Measurements from ENCODE around the gene SPN.
"Not testable (repeated sequence)": the region's sequence is repeated elsewhere in the genome, so short reads cannot be mapped to it uniquely, and the experiment has no call there.

SPN gene

GRCh38 chr16:29646947-29647346 is 16.1 kb upstream of the SPN start:
- no peak for DNase-seq (ENCODE audit: low read depth)

- no peak for DNase-seq (ENCODE audit: low read depth)
Measured at GRCh38 chr16:29649588-29650494, 13.2 kb upstream of the SPN start.

GRCh38 chr16:29650771-29651170 is 12.3 kb upstream of the SPN start:
- no peak for DNase-seq (ENCODE audit: low read depth)

- DNase-seq (ENCODE audit: low read depth) = no peak
Measured at GRCh38 chr16:29651774-29652349, 11.2 kb upstream of the SPN start.

- no peak for DNase-seq (ENCODE audit: low read depth)
Measured at GRCh38 chr16:29653471-29653870, 9.6 kb upstream of the SPN start.

- DNase-seq (ENCODE audit: low read depth) = not testable (repeated sequence)
Measured at GRCh38 chr16:29653890-29654289, 9.2 kb upstream of the SPN start.

- DNase-seq (ENCODE audit: low read depth) = no peak
Measured at GRCh38 chr16:29656688-29657523, 6.1 kb upstream of the SPN start.

GRCh38 chr16:29658705-29659104 is 4.3 kb upstream of the SPN start:
- no peak for DNase-seq (ENCODE audit: low read depth)

- no peak for DNase-seq (ENCODE audit: low read depth)
Measured at GRCh38 chr16:29662000-29662728, 883 bp upstream of the SPN start.

GRCh38 chr16:29662729-29663015 is 375 bp upstream of the SPN start:
- no peak for DNase-seq (ENCODE audit: low read depth)

- no peak for DNase-seq (ENCODE audit: low read depth)
Measured at GRCh38 chr16:29663807-29664090, 702 bp downstream of the SPN start.

- DNase-seq (ENCODE audit: low read depth) = no peak
Measured at GRCh38 chr16:29664091-29664921, 1.3 kb downstream of the SPN start.

- no peak for DNase-seq (ENCODE audit: low read depth)
Measured at GRCh38 chr16:29665294-29666077, 2.4 kb downstream of the SPN start.

GRCh38 chr16:29667322-29667610 is 4.2 kb downstream of the SPN start:
- not testable (repeated sequence) for DNase-seq (ENCODE audit: low read depth)

- DNase-seq (ENCODE audit: low read depth) = no peak
Measured at GRCh38 chr16:29667755-29668154, 4.7 kb downstream of the SPN start.

- no peak for DNase-seq (ENCODE audit: low read depth)
Measured at GRCh38 chr16:29668267-29668666, 5.2 kb downstream of the SPN start.

GRCh38 chr16:29673501-29673900 is 10.5 kb downstream of the SPN start:
- DNase-seq (ENCODE audit: low read depth) = no peak

- peak; percentile 54 for DNase-seq (ENCODE audit: low read depth)
Measured at GRCh38 chr16:29674188-29674587, 11.1 kb downstream of the SPN start.

- DNase-seq (ENCODE audit: low read depth) = peak; percentile 42
Measured at GRCh38 chr16:29675811-29676643, 13.0 kb downstream of the SPN start.

All from iris pigment epithelial cell (primary cell).